Measurements from ENCODE around the gene OR3A2. TPM values are rescaled to one million over a fixed set of nuclear protein-coding genes. Genes with fewer than 3 reads are reported as not detected.
"Not testable (repeated sequence)": the region's sequence is repeated elsewhere in the genome, so short reads cannot be mapped to it uniquely, and the experiment has no call there.

Gene OR3A2
- total RNA-seq, 1 donor from 2014 or later = not detected

- DNase-seq = no peak
Observed at GRCh38 chr17:3282901-3283300, 103.2 kb downstream of the OR3A2 start.

DNA sequence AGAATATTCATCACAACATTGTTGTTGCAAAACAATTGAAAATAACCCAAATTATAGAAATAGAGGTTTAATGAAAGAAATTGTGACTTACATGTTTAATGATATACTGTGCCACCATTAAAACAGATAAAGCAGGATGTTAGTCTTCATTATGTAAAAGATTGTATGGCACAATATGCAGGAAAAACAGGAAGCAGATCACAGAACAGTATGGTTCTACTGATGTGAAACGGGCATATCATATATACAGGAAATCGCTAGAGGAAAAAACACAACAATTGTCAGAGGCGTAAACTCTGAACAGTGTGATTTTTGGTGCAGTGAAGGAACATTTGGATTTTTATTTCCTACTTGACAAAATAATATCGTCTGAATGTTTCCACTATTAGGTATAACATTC lies 110.0 kb downstream of the OR3A2 start:
- no peak for DNase-seq

- DNase-seq = no peak
Observed at GRCh38 chr17:3271072-3271848, 114.8 kb downstream of the OR3A2 start.

GRCh38 chr17:3260600-3260999 lies 125.5 kb downstream of the OR3A2 start:
- DNase-seq = no peak

- DNase-seq = no peak
Observed at GRCh38 chr17:3260163-3260562, 125.9 kb downstream of the OR3A2 start.

DNA sequence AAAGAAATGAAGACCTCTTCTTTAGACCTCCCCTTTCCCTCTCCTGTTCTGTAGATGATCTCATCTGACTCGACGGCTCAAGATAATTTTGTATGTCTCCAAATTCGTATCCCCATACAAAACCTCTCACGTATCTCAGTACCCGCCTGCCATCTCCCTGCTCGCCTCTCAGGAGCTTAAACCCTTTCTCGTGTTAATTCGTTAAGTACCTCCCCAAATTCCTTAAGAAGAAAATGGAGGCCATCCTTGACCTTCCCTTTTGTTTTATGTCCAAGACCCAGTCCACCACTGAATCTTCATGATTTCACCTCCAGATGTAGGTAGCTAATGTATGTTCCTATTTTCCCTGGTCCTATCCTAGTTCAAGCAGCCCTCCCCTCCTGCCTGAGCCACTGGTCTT lies 129.5 kb downstream of the OR3A2 start:
- no peak for DNase-seq

DNA sequence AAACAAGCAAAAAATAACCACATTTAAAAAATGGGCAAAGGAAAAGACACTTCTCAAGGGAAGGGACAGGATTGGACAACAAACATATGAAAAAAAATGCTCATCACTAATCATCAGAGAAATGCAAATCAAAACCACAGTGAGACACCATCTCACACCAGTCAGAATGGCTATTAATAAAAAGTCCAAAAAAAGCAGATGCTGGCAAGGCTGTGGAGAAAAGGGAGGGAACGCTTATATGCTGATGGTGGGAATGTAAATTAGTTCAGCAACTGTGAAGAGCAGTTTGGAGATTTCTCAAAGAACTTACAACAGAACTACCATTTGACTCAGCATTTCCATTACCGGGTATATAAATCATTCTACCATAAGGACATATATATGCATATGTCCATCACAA lies 137.1 kb downstream of the OR3A2 start:
- not testable (repeated sequence) for DNase-seq

- not testable (repeated sequence) for DNase-seq
Observed at GRCh38 chr17:3244841-3245240, 141.3 kb downstream of the OR3A2 start.

- DNase-seq = not testable (repeated sequence)
Observed at GRCh38 chr17:3241044-3241443, 145.1 kb downstream of the OR3A2 start.

DNA sequence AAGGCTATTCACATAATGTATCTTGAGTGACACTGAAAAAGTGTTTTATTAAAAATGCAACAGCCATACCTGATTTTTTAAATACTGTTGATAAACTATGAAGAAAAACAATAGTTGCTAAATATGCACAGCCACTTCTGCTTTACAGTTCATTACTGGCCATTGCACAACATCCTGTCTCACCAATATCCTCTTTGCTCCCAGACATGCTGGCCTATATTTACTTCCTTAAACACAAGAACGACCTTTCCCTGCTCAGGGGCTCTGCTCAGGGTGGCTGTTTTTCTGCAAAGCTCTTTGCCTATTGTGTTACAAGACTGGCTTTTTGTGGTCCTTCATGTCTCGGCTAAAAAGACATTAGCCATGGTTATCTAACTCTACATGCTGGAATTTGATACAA lies 147.4 kb downstream of the OR3A2 start:
- DNase-seq = not testable (repeated sequence)

DNA sequence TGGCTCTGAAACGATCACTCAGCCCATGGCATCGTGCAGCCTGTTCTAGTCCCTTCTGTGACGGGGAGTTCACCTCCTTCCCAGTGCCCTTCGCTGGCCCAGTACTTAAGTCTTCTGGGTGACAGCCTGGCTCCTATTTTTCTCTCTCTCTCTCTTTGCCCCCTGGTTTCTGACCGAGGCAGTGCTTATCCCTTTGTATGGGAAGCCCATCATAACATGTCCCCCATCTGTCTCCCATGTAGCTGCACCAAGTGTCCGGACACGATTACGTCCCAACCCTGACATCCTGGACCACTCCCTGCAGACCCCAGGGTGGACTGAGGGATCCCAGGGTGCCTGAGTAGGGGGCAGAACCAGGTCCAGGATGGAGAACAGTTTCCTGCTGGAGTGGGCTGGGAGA lies 153.8 kb downstream of the OR3A2 start:
- not testable (repeated sequence) for DNase-seq

Other genes starting within 250 kb of the OR3A2 start
- not detected in 2 replicates for gene OR1A2, start 188.8 kb downstream of the OR3A2 start, total RNA-seq
- not detected in 2 replicates for gene OR1A1, start 178.6 kb downstream of the OR3A2 start, total RNA-seq
- not detected in 2 replicates for gene OR3A1, start 87.9 kb downstream of the OR3A2 start, total RNA-seq
- gene OR1E1, start 12.1 kb upstream of the OR3A2 start, total RNA-seq = not detected in 2 replicates
- gene OR3A3, start 25.1 kb upstream of the OR3A2 start, total RNA-seq = not detected in 2 replicates
- gene OR1E2, start 47.5 kb upstream of the OR3A2 start, total RNA-seq = not detected in 2 replicates
- under 0.01 and 0.23 TPM in 2 replicates for gene SPATA22, start 85.5 kb upstream of the OR3A2 start, total RNA-seq
- gene ASPA, start 89.7 kb upstream of the OR3A2 start, total RNA-seq = not detected in 2 replicates
- gene TRPV3, start 171.5 kb upstream of the OR3A2 start, total RNA-seq = not detected in 2 replicates
- gene TRPV1, start 223.1 kb upstream of the OR3A2 start, total RNA-seq = 0.84 and 1.5 TPM in 2 replicates
- 21.8 and 29.0 TPM in 2 replicates for gene SHPK, start 249.9 kb upstream of the OR3A2 start, total RNA-seq